ENCODE measurements around the gene CDK2AP2.
"Not testable (repeated sequence)": the region's sequence is repeated elsewhere in the genome, so short reads cannot be mapped to it uniquely, and the experiment has no call there.

Gene CDK2AP2

DNA sequence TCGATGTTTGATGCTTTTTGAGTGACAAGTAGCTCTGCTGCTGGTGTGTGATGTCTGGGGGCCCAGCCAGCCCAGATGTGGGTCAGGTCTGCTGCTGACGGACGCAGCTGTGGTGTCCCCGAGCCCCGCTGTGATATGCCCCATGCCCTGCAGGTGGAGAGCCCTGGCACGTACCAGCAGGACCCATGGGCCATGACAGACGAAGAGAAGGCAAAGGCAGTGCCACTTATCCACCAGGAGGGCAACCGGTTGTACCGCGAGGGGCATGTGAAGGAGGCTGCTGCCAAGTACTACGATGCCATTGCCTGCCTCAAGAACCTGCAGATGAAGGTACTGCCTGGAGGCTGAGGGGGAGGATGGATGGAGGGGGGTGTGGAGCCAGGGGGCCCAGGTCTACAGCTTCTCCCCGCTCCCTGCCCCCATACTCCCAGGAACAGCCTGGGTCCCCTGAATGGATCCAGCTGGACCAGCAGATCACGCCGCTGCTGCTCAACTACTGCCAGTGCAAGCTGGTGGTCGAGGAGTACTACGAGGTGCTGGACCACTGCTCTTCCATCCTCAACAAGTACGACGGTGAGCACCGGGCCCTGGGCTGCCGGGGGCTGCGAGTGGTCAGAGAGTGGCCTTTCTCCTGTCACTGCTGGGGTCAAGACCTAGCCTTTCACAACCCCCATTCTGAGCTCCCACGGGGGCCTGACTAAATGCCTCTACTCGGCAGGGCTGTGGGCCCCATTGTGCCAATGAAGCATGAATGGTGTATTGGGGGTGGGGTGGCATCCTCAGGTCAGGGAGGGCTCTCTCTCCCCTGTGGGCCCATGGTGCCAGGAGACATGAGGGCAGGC is 17.9 kb downstream of the CDK2AP2 start:
- DNase-seq: no peak

DNA sequence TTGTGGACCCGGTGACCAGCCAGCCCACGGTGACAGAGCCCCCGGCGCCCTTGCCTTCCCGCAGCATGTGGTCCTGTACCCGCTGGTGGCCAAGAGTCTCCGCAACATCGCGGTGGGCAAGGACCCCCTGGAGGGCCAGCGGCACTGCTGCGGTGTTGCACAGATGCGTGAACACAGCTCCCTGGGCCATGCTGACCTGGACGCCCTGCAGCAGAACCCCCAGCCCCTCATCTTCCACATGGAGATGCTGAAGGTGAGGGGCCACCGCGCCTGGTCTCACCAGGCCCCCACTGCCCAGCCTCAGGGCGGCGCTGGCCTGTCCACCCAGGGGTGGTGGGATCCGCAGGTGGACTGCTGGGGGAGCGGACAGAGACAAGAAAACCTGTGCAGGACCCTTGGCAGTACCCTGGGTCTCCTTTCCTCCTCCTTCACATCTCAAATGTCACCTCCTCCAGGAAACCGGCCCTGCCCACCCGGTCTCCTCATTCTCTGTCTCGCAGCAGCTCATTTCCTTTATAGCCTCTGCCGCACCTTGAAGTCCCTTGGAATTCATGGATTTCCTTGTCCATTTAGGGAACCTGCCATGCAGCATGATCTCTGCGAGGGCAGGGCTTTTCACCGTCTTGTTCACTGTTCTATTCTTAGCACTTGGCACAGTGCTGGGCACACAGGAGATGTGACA is 18.6 kb downstream of the CDK2AP2 start:
- DNase-seq: no peak

DNA sequence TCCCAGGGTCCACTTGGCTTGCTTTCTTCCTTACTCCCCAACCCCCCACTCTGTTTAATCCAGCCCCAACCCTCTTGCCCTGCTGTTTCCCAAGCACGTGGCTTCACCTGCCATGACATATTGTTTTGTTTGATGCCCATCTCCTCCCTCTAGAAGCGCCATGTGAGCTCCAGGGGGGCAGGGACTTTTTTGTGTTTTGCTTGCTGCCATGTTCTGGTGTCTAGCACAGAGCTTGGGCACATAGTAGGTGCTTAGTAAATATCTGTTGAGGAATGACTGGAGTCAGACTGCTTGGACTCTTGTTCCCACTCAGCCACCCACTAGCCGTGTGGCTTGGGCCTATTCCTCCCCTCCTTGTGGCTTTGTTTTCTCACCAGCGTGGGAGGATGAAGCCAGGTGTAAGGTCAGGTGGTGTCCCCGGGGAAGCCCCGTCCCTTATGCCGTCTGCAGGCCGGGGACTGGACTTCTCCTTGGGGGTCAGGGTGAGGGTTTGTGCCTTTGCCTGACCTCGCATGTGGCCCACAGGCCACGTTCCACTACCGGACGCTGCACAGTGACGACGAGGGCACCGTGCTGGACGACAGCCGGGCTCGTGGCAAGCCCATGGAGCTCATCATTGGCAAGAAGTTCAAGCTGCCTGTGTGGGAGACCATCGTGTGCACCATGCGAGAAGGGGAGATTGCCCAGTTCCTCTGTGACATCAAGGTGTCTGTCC is 21.3 kb downstream of the CDK2AP2 start:
- DNase-seq: no peak

DNA sequence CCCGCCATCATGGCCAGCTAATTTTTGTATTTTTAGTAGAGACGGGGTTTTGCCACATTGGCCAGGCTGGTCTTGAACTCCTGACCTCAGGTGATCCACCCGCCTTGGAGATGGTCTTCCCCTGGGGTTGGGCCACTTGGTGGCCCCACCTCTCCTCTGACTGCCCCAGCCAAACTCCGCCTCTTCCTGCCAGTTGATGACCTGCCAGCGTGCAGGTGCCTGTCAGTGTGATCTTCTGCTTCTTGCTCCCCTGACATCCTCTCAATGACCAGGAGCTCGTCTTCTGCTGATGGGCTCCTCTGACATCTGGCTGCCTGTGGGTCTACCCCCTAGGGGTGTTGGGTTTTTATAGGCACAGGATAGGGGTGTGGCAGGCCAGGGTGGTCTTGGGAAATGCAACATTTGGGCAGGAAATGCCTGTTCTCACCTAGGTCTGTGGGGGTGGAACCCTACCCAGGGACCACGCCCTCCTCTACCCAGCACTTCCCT is 22.0 kb downstream of the CDK2AP2 start:
- DNase-seq: not testable (repeated sequence)

DNA sequence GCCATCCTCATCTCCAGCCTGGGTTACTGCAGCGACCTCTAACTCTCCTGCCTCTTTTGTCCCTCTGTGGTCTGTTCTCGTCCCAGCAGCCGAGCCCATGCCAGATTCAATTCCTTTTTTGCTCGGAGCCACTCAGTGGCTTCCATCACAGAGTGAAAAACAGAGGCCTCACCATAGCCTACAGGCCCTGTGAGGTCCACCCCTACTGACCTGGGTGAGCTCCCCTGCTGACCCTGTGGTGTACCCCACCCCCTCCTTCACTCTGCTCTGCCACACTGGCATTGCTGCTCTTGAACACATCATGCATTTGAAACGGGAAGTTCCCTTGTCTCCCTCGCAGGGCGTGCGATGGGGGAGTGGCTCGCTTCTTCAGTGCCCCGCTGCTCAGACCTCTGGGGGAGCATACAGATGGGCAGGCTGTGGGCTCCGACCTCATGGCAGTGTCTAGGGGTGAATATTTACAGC is 23.1 kb downstream of the CDK2AP2 start:
- no peak for DNase-seq

DNA sequence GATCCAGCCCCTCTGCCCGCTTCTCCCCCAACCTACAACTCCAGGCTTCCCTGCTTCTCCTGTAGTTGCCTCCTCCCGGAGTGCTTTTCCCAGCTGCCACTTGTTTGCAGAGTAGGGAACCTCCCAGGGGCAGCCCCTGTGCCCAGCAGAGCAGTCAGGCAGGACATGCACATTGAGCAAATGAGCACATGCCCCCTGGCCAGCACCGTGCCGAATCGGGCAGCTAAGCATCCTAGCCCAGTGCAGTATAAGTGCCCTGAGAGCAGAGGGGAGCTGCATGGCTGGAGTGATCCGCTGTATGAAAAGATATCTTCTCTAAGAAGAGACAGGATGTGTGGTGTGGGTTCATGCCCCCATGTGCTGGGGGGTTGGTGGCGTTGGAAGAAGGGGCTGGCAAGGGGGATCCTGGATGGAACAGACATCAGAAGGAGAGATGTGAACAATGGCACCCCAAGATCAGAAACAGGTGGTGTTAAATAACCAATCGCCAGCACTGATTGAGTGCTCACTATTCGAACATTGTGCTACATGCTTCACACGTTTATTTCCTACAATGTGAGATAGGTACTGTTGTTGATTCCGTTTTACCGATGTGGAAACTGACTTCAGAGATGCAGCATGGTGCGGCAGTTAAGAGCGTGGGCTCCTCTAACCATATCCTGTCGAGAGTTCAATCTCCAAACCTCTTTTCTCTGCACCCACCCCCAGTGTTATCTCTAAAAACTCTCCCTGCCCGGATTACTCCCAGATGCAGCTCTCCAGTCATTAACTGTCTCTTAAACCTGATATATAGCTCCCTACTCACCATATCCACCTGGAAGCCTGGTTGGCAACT is 23.9 kb downstream of the CDK2AP2 start:
- DNase-seq: no peak

DNA sequence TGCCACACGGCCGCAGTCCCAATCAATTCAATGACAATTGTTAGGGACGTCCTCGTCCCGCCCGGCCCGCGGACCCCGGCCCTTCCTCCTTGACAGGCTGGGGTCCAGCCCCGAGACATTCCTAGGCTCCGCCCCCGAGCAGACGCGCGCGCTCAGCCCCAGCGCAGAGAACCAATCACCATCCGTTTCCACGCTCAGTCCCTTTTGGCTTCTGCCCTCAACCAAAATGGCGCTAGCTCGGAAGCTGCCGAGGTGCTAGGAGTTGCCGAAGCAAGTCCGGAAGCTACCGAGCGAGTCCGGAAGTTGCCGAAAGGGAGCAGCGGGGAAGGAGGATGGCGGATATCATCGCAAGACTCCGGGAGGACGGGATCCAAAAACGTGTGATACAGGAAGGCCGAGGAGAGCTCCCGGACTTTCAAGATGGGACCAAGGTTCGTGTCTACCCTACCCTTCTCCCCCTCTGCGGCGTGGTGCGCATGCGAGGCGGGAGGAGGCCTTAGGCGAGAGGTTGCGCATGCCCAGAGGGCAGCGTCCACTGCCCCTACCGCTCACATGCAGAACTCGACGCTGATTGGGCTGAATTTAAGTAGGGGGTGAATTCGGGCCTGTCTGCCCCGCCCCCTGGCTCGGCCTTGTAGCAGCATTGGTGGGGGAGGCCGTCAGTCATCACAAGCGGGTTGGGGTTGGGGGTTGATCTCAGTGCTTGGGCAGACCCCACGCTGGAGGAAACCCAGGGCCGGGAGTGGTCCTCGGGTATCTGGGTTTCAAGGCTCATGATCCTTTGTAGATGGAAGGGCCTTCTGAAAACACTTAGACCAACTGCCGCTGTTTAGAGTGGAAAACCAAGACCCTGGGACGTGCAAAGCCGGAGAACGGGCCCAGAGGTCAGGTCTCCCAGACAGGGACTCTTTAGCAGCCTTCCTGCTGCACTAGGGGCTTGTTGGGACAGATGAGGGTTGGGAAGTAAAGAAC is 24.8 kb downstream of the CDK2AP2 start, which contains the start of gene AIP:
Gene AIP, plus strand, starts transcription at position 200 of the 972 bp plus-strand sequence. Its CDS starts 133 bp downstream, at position 333.
- DNase-seq: peak; percentile 97 to 98

DNA sequence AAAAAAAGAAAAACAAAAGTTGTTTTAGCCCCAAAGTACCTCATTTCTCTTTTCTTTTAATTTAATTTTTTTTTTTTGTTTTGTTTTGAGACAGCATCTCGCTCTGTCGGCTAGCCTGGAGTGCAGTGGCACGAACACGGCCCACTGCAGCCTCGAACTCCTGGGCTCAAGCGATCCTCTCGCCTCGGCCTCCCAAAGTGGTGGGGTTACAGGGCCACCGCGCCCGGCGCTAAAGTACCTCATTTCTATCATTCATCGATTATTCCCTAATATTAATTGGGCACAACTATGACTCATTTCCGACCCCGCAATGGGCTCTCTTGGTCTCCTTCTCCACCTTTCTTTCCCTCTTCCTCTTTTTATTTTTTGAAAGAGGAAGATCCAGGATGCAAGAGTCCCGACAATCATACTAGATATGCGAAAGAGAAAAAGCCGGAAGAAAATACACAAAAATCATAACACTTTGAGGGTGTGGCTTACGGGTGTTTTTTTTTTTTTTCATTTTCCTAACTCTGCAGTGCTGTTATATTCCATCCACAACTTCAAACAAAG is 25.6 kb downstream of the CDK2AP2 start:
- no peak for DNase-seq

DNA sequence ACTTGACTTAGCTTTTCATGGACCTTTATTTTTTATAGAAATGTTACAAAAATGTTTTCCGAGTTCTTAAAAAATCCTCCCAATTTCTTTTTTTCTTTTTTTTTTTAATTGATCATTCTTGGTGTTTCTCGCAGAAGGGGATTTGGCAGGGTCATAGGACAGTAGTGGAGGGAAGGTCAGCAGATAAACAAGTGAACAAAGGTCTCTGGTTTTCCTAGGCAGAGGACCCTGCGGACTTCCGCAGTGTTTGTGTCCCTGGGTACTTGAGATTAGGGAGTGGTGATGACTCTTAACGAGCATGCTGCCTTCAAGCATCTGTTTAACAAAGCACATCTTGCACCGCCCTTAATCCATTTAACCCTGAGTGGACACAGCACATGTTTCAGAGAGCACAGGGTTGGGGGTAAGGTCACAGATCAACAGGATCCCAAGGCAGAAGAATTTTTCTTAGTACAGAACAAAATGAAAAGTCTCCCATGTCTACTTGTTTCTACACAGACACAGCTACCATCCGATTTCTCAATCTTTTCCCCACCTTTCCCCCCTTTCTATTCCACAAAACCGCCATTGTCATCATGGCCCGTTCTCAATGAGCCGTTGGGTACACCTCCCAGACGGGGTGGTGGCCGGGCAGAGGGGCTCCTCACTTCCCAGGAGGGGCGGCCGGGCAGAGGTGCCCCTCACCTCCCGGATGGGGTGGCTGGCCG is 30.5 kb downstream of the CDK2AP2 start:
- not testable (repeated sequence) for DNase-seq

DNA sequence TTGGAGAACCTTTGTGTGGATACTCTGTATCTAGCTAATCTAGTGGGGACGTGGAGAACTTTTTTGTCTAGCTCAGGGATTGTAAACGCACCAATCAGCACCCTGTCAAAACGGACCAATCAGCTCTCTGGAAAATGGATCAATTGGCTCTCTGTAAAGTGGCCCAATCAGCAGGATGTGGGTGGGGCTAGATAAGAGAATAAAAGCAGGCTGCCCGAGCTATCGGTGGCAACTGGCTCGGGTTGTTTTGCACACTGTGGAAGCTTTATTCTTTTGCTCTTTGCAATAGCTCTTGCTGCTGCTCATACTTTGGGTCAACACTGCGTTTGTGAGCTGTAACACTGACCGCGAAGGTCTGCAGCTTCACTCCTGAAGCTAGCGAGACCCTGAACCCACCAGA is 31.3 kb downstream of the CDK2AP2 start:
- DNase-seq: not testable (repeated sequence)

DNA sequence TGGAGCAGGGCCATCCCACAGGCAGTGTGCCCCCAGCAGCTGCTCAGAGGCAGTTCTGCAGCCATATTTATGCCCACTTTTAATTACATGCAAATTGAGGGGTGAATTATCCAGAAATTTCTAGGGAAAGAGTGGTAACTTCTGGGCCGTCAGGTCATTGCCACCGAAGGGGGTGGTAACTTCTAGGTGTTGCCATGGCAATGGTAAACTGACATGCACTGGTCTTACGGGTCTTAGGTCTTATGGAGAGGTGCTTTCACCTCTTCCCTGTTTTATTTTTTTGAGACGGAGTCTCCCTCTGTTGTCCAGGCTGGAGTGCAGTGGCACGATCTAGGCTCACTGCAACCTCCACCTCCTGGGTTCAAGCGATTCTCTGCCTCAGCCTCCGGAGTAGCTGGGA is 35.1 kb downstream of the CDK2AP2 start:
- DNase-seq: no peak

DNA sequence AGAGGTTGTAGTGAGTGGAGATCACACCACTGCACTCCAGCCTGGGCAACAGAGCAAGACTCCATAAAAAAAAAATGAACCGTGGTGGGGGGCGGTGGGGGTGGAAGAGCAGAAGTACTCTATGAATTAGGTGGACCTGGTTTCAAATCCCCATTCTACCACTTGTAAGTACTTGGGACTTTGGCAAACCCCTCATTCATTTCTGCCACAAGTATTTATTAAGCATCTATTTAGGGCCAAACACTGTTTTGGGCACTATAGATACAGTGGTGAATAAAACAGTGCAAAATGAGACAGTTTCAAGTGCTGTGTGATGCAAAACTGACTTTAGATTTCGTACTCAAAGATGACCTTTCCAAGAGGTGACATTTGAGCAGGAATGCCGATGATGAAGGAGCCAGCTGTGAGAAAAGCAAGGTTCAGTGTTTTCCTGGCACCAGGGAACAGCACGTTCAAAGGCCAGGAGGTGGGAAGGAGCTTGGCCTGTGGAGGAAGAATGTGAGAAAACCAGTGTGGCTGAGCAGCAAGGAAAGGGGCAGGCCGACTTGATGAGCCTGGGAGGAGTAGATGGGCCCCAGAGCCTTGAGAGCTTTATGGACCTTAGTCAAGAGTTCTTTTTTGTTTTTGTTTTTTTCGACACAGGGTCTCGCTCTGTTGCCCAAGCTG is 37.5 kb downstream of the CDK2AP2 start:
- DNase-seq: no peak

DNA sequence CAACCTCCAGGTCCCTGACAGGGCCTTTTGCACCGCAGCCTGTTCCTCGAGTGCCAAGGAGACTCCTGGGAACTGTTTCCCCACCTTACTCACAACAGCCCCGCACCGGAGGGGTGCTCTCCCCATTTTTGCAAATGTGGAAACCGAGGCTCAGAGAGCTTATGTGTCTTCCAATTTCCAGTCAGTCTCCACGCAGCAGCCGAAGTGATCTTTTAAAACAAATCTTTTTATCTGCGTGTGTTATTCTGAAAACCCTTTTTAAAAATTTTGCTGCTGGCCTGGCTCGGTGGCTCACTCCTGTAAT is 38.5 kb downstream of the CDK2AP2 start:
- no peak for DNase-seq

DNA sequence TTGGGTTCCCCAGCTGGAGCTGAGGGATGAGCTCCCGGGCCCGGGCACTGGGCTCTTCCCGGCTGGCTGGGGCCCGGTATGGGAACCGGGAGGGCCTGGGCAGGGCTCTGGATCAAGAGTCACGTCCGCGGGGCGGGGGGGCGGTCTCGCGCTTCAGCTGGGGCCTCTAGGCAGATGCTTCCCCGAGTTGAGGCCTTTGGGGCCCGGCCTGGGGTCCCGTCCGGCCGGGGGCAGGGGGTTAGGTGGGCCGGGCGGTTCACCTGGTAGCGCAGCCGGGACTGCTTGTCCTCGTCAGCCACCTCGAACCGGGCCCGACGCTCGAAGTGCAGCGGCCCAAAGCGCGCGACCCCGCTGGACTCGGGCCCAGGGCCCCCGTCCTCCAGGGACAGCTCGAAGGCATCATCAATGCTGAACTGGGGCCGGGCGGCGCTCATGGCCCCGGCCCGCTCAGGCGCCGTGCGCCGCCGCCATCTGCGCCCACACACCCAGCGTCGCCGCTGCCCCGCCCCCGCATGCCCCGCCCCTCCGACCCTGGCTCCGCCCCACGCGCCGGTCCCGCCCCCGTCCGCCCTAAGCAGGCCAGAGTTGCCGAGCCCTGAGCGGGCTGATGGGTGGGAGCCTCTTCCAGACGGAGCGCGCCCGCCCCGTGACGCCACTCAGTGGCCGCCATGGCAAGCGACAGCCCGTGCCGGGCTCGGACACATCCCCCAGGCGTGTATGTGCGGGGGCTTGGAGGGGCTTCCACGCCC is 39.0 kb downstream of the CDK2AP2 start, which contains the start of gene TMEM134:
Gene TMEM134, minus strand, starts transcription at position 493 of the 749 bp plus-strand sequence. Its CDS starts 59 bp downstream, at position 434.
- DNase-seq: peak; percentile 90 to 92

DNA sequence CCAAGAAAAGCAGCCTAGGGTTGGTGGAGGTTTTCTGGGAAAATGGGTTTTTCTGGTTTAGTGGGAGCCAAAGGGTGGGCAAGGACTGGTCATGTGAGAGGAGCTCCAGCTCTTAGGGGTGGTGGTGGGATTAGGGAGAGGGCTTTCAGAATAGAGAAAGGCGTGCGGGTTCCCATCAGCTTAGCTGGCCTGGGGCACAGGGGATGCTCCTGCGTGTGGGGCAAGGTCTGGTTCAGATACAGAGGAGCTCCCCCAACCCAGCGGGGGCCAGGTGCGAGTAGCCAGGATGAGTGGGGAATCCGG is 39.6 kb downstream of the CDK2AP2 start:
- no peak for DNase-seq

DNA sequence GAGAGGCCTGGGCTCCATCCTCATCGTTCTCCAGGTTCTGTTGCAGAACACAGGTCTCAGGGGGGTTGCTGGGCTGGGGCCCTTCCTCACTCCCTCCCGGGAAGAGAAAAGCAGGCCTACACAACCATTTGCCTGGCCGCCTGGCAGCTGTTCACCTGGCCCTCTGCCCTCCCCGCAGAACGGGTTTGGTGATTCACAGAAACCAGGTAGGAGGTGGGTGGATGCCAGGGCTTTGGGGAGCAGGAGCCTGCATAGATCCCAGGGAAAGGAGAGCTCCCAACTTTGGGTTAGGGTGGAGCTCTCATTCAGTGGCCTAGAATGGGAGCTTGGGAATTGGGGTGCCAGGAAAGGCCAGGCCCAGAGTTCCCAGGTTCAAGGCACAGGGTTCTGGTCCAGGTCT is 39.9 kb downstream of the CDK2AP2 start:
- no peak for DNase-seq

DNA sequence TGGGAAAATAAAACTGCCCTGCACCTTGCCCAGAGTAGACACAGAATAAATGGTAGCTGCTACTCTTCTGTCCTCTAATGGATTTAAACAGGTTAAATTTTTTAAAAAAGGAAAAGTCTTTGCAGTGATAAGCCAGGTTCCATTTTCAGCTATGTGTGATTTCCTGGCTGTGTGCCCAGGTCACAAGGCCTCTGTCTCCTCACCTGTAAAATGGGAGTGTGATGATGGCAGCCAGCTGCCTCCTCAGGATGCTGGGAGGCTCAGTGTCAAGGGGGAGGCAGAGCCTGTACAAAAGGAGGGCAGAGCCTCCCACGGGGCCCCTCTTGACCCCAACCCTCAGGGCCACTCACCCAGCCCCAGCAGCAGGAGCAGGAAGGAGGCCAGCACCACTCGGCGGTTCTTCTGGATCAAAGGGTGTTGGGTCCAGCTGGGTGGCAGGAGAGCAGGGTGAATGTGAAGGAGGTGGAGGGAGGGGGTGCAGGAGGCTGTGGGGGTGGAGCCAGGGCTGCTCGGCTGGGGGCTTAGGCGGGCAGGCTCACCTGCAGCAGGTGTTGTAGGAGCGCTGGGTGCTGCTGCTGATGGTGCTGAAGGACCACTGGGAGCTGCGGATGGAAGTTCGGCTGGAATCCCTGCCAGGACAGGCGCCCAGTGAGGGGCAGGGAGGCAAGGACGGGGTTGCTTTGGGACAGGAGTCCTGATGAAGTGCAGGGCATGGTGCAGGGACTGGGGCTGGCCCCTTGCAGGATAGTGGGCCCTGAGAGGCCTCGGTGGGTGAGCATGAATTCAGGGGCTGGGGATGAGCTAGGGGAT is 40.8 kb downstream of the CDK2AP2 start:
- DNase-seq: no peak

DNA sequence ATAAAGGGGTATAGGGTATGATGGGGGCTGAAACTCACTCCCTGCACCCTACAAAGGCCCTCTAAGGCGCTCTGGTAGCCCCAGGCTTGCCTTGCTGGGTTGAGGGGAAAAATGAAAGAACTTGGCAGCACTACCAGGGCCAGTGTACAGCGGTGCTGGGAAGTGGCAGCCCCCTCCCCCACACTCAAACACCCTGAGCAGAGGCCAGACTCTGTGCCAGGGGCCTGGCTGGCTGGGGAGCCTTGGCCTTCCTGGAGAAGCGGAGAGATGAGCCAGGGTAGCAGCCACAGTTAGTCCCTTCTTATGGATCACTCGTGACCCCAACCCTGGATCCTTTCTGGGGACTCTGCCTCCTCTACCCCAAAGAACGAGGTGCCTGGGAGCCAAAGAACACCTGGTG is 41.6 kb downstream of the CDK2AP2 start:
- DNase-seq: no peak
